ENCODE measurements around the gene CLEC12A.

- TF ChIP-seq CTCF (IDR thresholded peaks at IDR 0.05) (no peak), POLR2A (IDR thresholded peaks at IDR 0.05) (no peak)
These were observed 22.5 kb upstream of the CLEC12A start for GRCh38 chr12:9948606-9949296.

Measured in stomach (tissue), 4 donors.